NCI-H1105 (cell line): Measurements from ENCODE around the gene TRIM43B.
"Not testable (repeated sequence)": the region's sequence is repeated elsewhere in the genome, so short reads cannot be mapped to it uniquely, and the experiment has no call there.

Experiments
- DNase-seq: peaks from one replicate; lab custom pipeline; 2025; lab: John Stamatoyannopoulos, UW

TRIM43B gene

DNA sequence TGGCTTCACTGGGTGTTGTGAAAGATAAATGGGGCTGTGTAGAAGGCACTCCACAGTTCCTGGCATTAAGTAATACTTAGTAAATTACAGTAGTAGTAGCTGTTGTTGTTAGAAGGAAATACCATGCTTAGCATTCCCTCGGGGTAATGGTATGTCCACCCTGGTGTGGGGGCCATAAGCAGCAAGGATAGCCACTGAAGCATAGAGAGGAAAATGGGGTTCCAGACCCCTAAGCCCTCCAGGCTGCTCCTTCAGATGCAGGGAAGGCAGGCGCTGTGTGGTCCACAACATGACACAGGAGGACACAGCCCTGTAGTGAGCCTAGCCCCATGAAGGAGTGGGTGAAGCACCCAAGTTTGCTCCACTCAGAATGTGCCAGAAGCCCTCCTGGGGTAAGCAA, 50.6 kb downstream of the TRIM43B start:
- not testable (repeated sequence) for DNase-seq

DNA sequence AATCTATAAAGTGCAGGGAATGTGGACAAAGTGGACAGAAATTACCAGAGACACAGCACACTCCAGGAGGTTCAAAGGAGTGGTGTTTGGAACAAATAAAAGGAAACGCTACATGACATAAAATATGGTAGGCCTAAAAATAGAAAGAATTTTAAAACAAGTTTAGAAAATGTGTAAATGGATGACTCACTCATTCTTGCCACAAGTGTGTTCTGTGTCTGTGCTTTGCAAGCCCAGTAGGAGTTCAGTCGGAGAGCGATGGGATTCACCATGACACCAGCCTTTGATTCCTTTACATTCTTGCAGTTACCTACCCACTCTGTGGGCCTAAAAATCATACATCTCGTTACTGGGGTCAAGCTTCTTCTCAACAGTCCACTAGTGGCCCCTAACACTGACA, 51.2 kb downstream of the TRIM43B start:
- not testable (repeated sequence) for DNase-seq

GRCh38 chr2:95429748-95430467, 54.6 kb downstream of the TRIM43B start:
- DNase-seq, result not testable (repeated sequence)

- DNase-seq, result not testable (repeated sequence)
These were observed 57.2 kb downstream of the TRIM43B start for GRCh38 chr2:95427196-95427867.
